GM13976 (cell line): ENCODE data around the gene SRC.

ENCODE experiments used
- DNase-seq: peaks from one replicate; pipeline ENCODE4 v3.0.0; 2012; ENCODE audit warnings: low spot score
- CTCF ChIP-seq: IDR thresholded peaks from 2 replicates; pipeline ENCODE4 v1.5.1; 2012; ENCODE audit warnings: borderline replicate concordance, mild to moderate bottlenecking; ENCODE audit not compliant: insufficient read depth; ENCODE audit errors: extremely low read depth, missing control alignments, control extremely low read depth
- in situ Hi-C: fragments of 300-500 bp; cut with MboI; formaldehyde crosslinking; loops from one replicate; pipeline ENCODE4 v1.12.0; 2022; ENCODE audit warnings: low sequenced_read_pairs, mixed read lengths, inconsistent platforms; ENCODE audit not compliant: unreplicated experiment

SRC gene

GRCh38 chr20:37344506-37345338 is 1.2 kb upstream of the SRC start:
- in situ Hi-C loops, result no loop called here
- no peak for DNase-seq
- TF ChIP-seq CTCF, result no peak

- TF ChIP-seq CTCF, result no peak
- in situ Hi-C loops, result no loop called here
Observed at GRCh38 chr20:37346236-37346534, 245 bp downstream of the SRC start.

GRCh38 chr20:37346535-37347346 is 801 bp downstream of the SRC start:
- in situ Hi-C loops, result no loop called here
- no peak for TF ChIP-seq CTCF
- DNase-seq, result no peak

More at GRCh38 chr20:37346236-37346534, 245 bp downstream of the SRC start:
- no peak for DNase-seq

GRCh38 chr20:37347347-37347823 is 1.4 kb downstream of the SRC start:
- in situ Hi-C loops, result no loop called here
- DNase-seq, result no peak
- TF ChIP-seq CTCF, result no peak

- in situ Hi-C loops, result no loop called here
- no peak for TF ChIP-seq CTCF
- DNase-seq, result no peak
Observed at GRCh38 chr20:37347891-37348791, 2.2 kb downstream of the SRC start.
